Measurements from ENCODE around the gene SNAI3. TPM values are rescaled to one million over a fixed set of nuclear protein-coding genes. Genes with fewer than 3 reads are reported as not detected.

Gene SNAI3
- total RNA-seq, 1 experiment from 2014 or later, result 2.2 TPM

DNA sequence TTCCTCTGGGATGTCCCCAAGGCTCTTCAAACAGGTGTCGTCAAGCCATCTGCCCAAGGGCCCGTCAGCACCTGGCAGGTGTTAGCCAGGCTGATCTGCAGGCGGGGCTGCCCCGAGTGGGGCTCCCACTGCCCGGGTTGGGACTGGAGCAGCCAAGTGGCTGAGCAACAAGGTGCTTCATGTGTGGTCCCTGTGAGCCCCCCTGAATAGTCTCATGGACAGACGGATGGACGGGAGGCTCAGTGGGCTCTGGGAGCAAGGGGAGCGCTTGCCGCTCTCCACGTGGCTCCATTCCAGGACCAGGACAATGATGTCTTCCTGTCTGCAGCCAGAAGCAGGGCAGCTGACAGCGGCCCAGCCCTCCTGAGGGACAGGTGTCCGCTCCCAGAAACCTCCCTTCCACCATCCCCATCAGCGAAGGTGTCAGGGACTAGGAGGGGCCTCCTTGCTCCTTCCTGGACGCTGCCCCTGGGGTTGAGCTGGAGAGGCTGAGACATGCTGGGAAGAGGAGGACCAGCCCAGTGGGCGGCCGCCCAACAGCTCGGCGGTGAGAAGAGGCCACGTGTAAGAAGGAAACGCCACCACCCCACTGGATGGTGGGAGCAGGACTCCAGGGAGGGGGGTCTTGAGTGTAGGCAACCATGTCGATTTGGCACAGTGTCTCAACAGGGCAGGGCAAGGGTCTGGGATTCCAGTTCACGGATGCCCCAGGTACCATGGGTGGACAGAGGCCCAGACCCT is 9.6 kb downstream of the SNAI3 start:
- Histone ChIP-seq H3K4me1 (ENCODE audit: control insufficient read depth in 1 of 2, insufficient read depth in 2 of 2, low read length in 2 of 2) (peaks cover 0 to 14% of the 10 kb centered on the region in 2 experiments; a peak in 2 of 4 replicates), H3K36me3 (ENCODE audit: control insufficient read depth in 1 of 2, insufficient read depth in 2 of 2, low read length in 2 of 2) (no peaks in the 10 kb centered on the region), H3K4me3 (replicated peaks in 1 of 2; ENCODE audit: low read depth in 1 of 2, low read length in 2 of 2) (no peak overlapping the region), H3K27ac (ENCODE audit: low read depth, low read length) (no peak overlapping the region), H3K4me2 (ENCODE audit: low read length) (no peak overlapping the region), H3K9me2 (ENCODE audit: insufficient read depth) (no peaks in the 10 kb centered on the region), H3K79me2 (ENCODE audit: insufficient read depth, low read length) (no peaks in the 10 kb centered on the region), H3K9me3 (ENCODE audit: control insufficient read depth in 1 of 2, insufficient read depth in 1 of 2, low read depth in 1 of 2, low read length in 2 of 2) (no peaks in the 10 kb centered on the region), H4K20me1 (ENCODE audit: insufficient read depth) (no peaks in the 10 kb centered on the region), H2AFZ (ENCODE audit: low read depth, low read length, poor library complexity, severe bottlenecking) (no peak overlapping the region), H3K9ac (ENCODE audit: low read length) (no peak overlapping the region), H3K27me3 (ENCODE audit: insufficient read depth, low read length) (no peaks in the 10 kb centered on the region)
- RAD21 ChIA-PET (ENCODE audit: low non-redundant PET in 1 of 2, low total read pairs in 2 of 2, uncharacterized antibody in 2 of 2, unreplicated experiment in 2 of 2), result no interaction called here
- DNase-seq (ENCODE audit: low read depth, low spot score), result no peak
- POLR2A ChIA-PET, result no interaction called here
- intact Hi-C loops (cut with micrococcal nuclease), result no loop called here
- no peak for TF ChIP-seq POLR2AphosphoS5 (IDR thresholded peaks at IDR 0.05; ENCODE audit: low read depth, low read length)
- ATAC-seq, result no peak
- CTCF ChIA-PET, result no interaction called here
- BruUV-seq (replicated peaks), result no TSS peak

DNA sequence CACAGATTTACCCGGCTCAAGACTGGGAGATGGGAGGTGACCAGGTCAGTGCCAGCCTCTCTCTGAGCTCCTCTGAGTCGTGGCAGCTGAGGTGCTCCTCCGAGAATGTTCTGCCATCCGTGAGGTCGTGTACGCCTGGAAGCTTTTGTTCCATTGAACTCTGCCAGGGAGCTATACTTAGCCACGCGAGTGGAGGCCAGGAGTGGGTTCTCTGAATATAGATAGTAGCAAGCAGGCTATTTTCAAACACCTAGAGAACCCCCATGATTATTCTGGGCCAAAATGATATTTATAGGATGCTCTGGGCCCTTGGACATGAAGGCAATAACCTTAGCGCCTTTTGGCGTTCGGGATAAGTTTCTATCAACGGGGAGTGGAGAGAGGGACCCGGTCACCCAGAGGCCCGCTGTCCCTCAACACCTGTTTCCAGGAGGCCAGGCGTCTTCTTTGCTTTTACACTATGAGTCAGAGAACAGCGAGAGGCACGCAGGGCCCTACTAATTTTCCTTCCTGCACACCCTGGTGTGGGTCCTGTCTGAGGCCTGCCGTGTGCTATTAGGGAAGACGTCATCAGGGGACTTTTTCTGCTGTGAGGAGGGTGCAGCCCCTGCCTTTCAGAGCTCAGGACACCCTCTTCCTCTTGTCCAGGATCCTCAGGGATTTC is 12.5 kb downstream of the SNAI3 start:
- CTCF ChIA-PET, result interaction anchor here (2.8 kb wide), 1 partner anchor 11 kb away, joined by 10 read pairs; no protein-coding TSS in a partner anchor
- H2AFZ ChIP-seq (ENCODE audit: low read depth, low read length, poor library complexity, severe bottlenecking), result no peak overlapping the region
- H3K9me3 ChIP-seq (ENCODE audit: control insufficient read depth in 1 of 2, insufficient read depth in 1 of 2, low read depth in 1 of 2, low read length in 2 of 2), result no peaks in the 10 kb centered on the region
- intact Hi-C loops (cut with micrococcal nuclease), result no loop called here
- POLR2A ChIA-PET, result no interaction called here
- no peaks in the 10 kb centered on the region for H3K27me3 ChIP-seq (ENCODE audit: insufficient read depth, low read length)
- DNase-seq (ENCODE audit: low read depth, low spot score) (no peak), ATAC-seq (no peak)
- RAD21 ChIA-PET (ENCODE audit: low non-redundant PET in 1 of 2, low total read pairs in 2 of 2, uncharacterized antibody in 2 of 2, unreplicated experiment in 2 of 2), result no interaction called here
- BruUV-seq (replicated peaks), result no TSS peak
- H3K27ac ChIP-seq (ENCODE audit: low read depth, low read length), result no peak overlapping the region
- H3K36me3 ChIP-seq (ENCODE audit: control insufficient read depth in 1 of 2, insufficient read depth in 2 of 2, low read length in 2 of 2), result no peaks in the 10 kb centered on the region
- H3K9ac ChIP-seq (ENCODE audit: low read length), result no peak overlapping the region
- H4K20me1 ChIP-seq (ENCODE audit: insufficient read depth), result no peaks in the 10 kb centered on the region
- no peaks in the 10 kb centered on the region for H3K79me2 ChIP-seq (ENCODE audit: insufficient read depth, low read length)
- H3K4me3 ChIP-seq (replicated peaks in 1 of 2; ENCODE audit: low read depth in 1 of 2, low read length in 2 of 2), result no peak overlapping the region
- H3K4me1 ChIP-seq (ENCODE audit: control insufficient read depth in 1 of 2, insufficient read depth in 2 of 2, low read length in 2 of 2), result peaks cover 0 to 4% of the 10 kb centered on the region in 2 experiments; a peak in 1 of 4 replicates
- no peak overlapping the region for H3K4me2 ChIP-seq (ENCODE audit: low read length)
- no peaks in the 10 kb centered on the region for H3K9me2 ChIP-seq (ENCODE audit: insufficient read depth)
- TF ChIP-seq SP1 (IDR thresholded peaks at IDR 0.05; ENCODE audit: low read depth) (no peak), SIN3A (IDR thresholded peaks at IDR 0.05; ENCODE audit: low read depth) (no peak), TCF7L2 (IDR thresholded peaks at IDR 0.05; ENCODE audit: borderline replicate concordance, extremely low read depth, insufficient read depth, insufficient read length) (no peak), SRF (IDR thresholded peaks at IDR 0.05; ENCODE audit: low read depth) (no peak), EGR1 (IDR thresholded peaks at IDR 0.05; ENCODE audit: low read depth) (no peak), EZH2phosphoT487 (IDR thresholded peaks at IDR 0.05; ENCODE audit: borderline replicate concordance) (no peak), CBX3 (IDR thresholded peaks at IDR 0.05; ENCODE audit: low read depth) (no peak), POLR2AphosphoS5 (IDR thresholded peaks at IDR 0.05; ENCODE audit: low read depth, low read length) (no peak), JUND (IDR thresholded peaks at IDR 0.05) (no peak), EZH2 (IDR thresholded peaks at IDR 0.05) (no peak), CEBPB (IDR thresholded peaks at IDR 0.05; ENCODE audit: low read depth) (no peak)
- TF ChIP-seq, protein P1, sequence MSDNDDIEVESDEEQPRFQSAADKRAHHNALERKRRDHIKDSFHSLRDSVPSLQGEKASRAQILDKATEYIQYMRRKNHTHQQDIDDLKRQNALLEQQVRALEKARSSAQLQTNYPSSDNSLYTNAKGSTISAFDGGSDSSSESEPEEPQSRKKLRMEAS (IDR thresholded peaks at IDR 0.05), result no peak
- TF ChIP-seq, protein P2, sequence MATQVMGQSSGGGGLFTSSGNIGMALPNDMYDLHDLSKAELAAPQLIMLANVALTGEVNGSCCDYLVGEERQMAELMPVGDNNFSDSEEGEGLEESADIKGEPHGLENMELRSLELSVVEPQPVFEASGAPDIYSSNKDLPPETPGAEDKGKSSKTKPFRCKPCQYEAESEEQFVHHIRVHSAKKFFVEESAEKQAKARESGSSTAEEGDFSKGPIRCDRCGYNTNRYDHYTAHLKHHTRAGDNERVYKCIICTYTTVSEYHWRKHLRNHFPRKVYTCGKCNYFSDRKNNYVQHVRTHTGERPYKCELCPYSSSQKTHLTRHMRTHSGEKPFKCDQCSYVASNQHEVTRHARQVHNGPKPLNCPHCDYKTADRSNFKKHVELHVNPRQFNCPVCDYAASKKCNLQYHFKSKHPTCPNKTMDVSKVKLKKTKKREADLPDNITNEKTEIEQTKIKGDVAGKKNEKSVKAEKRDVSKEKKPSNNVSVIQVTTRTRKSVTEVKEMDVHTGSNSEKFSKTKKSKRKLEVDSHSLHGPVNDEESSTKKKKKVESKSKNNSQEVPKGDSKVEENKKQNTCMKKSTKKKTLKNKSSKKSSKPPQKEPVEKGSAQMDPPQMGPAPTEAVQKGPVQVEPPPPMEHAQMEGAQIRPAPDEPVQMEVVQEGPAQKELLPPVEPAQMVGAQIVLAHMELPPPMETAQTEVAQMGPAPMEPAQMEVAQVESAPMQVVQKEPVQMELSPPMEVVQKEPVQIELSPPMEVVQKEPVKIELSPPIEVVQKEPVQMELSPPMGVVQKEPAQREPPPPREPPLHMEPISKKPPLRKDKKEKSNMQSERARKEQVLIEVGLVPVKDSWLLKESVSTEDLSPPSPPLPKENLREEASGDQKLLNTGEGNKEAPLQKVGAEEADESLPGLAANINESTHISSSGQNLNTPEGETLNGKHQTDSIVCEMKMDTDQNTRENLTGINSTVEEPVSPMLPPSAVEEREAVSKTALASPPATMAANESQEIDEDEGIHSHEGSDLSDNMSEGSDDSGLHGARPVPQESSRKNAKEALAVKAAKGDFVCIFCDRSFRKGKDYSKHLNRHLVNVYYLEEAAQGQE (IDR thresholded peaks at IDR 0.05; ENCODE audit: low read depth), result no peak
- TF ChIP-seq, protein P3, sequence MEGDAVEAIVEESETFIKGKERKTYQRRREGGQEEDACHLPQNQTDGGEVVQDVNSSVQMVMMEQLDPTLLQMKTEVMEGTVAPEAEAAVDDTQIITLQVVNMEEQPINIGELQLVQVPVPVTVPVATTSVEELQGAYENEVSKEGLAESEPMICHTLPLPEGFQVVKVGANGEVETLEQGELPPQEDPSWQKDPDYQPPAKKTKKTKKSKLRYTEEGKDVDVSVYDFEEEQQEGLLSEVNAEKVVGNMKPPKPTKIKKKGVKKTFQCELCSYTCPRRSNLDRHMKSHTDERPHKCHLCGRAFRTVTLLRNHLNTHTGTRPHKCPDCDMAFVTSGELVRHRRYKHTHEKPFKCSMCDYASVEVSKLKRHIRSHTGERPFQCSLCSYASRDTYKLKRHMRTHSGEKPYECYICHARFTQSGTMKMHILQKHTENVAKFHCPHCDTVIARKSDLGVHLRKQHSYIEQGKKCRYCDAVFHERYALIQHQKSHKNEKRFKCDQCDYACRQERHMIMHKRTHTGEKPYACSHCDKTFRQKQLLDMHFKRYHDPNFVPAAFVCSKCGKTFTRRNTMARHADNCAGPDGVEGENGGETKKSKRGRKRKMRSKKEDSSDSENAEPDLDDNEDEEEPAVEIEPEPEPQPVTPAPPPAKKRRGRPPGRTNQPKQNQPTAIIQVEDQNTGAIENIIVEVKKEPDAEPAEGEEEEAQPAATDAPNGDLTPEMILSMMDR (IDR thresholded peaks at IDR 0.05 in 2 of 3, conservative IDR thresholded peaks at IDR 0.05 in 1 of 3; ENCODE audit: borderline replicate concordance in 1 of 3, insufficient read depth in 1 of 3, low read depth in 2 of 3, low read length in 2 of 3), result no peak
